ENCODE data around the gene TRPC3. TPM values are rescaled to one million over a fixed set of nuclear protein-coding genes. Genes with fewer than 3 reads are reported as not detected.

TRPC3 gene
- total RNA-seq, 2 experiments from 2014 or later, result not detected

- H3K27me3 ChIP-seq (ENCODE audit: control insufficient read depth in 1 of 2, insufficient read depth in 2 of 2, low read length in 2 of 2), result peaks cover 5 to 7% of the 10 kb centered on the region in 2 experiments
- Mint-ChIP-seq H3K4me1 (ENCODE audit: low read depth) (no peaks in the 10 kb centered on the region), H3K36me3 (ENCODE audit: low read depth) (no peaks in the 10 kb centered on the region), H3K27ac (no peak overlapping the region), H3K9me3 (no peaks in the 10 kb centered on the region), H3K27me3 (peaks cover 29% of the 10 kb centered on the region), H3K4me3 (no peak overlapping the region)
- CTCF ChIA-PET, result no interaction called here
- intact Hi-C loops (cut with DNase I, micrococcal nuclease), result no loop called here
- H3K36me3 ChIP-seq (ENCODE audit: insufficient read depth, low read length), result no peaks in the 10 kb centered on the region
- H3K27ac ChIP-seq (ENCODE audit: low read depth in 1 of 2, low read length in 2 of 2), result no peak overlapping the region
- H3K4me1 ChIP-seq (ENCODE audit: insufficient read depth, low read length), result no peaks in the 10 kb centered on the region
- H3K9me3 ChIP-seq (ENCODE audit: control insufficient read depth in 1 of 2, insufficient read depth in 1 of 2, low read length in 2 of 2), result no peaks in the 10 kb centered on the region
- ATAC-seq (ENCODE audit: poor library complexity), result no peak
- POLR2A ChIA-PET, result no interaction called here
- no peak for DNase-seq
- H3K4me3 ChIP-seq (ENCODE audit: low read length), result no peak overlapping the region
- TF ChIP-seq CTCF (IDR thresholded peaks at IDR 0.05), result no peak
Observed at GRCh38 chr4:121995790-121996537, 44.1 kb upstream of the TRPC3 start.

- intact Hi-C loops (cut with DNase I, micrococcal nuclease), result no loop called here
- no peak for TF ChIP-seq CTCF (IDR thresholded peaks at IDR 0.05)
- Histone ChIP-seq H3K4me1 (ENCODE audit: insufficient read depth, low read length) (no peaks in the 10 kb centered on the region), H3K27me3 (ENCODE audit: control insufficient read depth in 1 of 2, insufficient read depth in 2 of 2, low read length in 2 of 2) (peaks cover 0 to 4% of the 10 kb centered on the region in 2 experiments), H3K36me3 (ENCODE audit: insufficient read depth, low read length) (no peaks in the 10 kb centered on the region), H3K9me3 (ENCODE audit: control insufficient read depth in 1 of 2, insufficient read depth in 1 of 2, low read length in 2 of 2) (no peaks in the 10 kb centered on the region), H3K27ac (ENCODE audit: low read depth in 1 of 2, low read length in 2 of 2) (no peak overlapping the region), H3K4me3 (ENCODE audit: low read length) (no peak overlapping the region)
- ATAC-seq (ENCODE audit: poor library complexity) (no peak), DNase-seq (no peak)
- ChIA-PET CTCF (no interaction called here), POLR2A (no interaction called here)
- H3K9me3 Mint-ChIP-seq, result no peaks in the 10 kb centered on the region
- H3K36me3 Mint-ChIP-seq (ENCODE audit: low read depth), result no peaks in the 10 kb centered on the region
- no peak overlapping the region for H3K27ac Mint-ChIP-seq
- no peak overlapping the region for H3K4me3 Mint-ChIP-seq
- H3K27me3 Mint-ChIP-seq, result peaks cover 37% of the 10 kb centered on the region
- H3K4me1 Mint-ChIP-seq (ENCODE audit: low read depth), result no peaks in the 10 kb centered on the region
Observed at GRCh38 chr4:121991968-121992367, 40.1 kb upstream of the TRPC3 start.

GRCh38 chr4:121990489-121990888, 38.6 kb upstream of the TRPC3 start:
- Histone ChIP-seq H3K4me3 (ENCODE audit: low read length) (no peak overlapping the region), H3K9me3 (ENCODE audit: control insufficient read depth in 1 of 2, insufficient read depth in 1 of 2, low read length in 2 of 2) (no peaks in the 10 kb centered on the region), H3K4me1 (ENCODE audit: insufficient read depth, low read length) (no peaks in the 10 kb centered on the region), H3K27me3 (ENCODE audit: control insufficient read depth in 1 of 2, insufficient read depth in 2 of 2, low read length in 2 of 2) (peaks cover 0 to 4% of the 10 kb centered on the region in 2 experiments), H3K36me3 (ENCODE audit: insufficient read depth, low read length) (no peaks in the 10 kb centered on the region), H3K27ac (ENCODE audit: low read depth in 1 of 2, low read length in 2 of 2) (no peak overlapping the region)
- Mint-ChIP-seq H3K9me3 (no peaks in the 10 kb centered on the region), H3K4me3 (no peak overlapping the region), H3K36me3 (ENCODE audit: low read depth) (no peaks in the 10 kb centered on the region), H3K4me1 (ENCODE audit: low read depth) (no peaks in the 10 kb centered on the region), H3K27ac (no peak overlapping the region), H3K27me3 (peaks cover 38% of the 10 kb centered on the region)
- no peak for ATAC-seq (ENCODE audit: poor library complexity)
- no peak for TF ChIP-seq CTCF (IDR thresholded peaks at IDR 0.05)
- intact Hi-C loops (cut with DNase I, micrococcal nuclease), result no loop called here
- POLR2A ChIA-PET, result no interaction called here
- CTCF ChIA-PET, result no interaction called here
- DNase-seq, result no peak

All from CD4-positive, alpha-beta T cell (primary cell).